ES-I3 (cell line): ENCODE data around the gene PRKAB2.
"Not testable (repeated sequence)": the region's sequence is repeated elsewhere in the genome, so short reads cannot be mapped to it uniquely, and the experiment has no call there.

Source experiments
- H3K36me3 ChIP-seq: 2 replicates; pipeline ENCODE4 v1.6.1; 2013; ENCODE audit warnings: mild to moderate bottlenecking, low read length, control low read depth, moderate library complexity; ENCODE audit not compliant: insufficient read depth
- H3K4me1 ChIP-seq: 2 replicates; pipeline ENCODE4 v1.6.1; 2013; ENCODE audit warnings: mild to moderate bottlenecking, control low read depth, low read length; ENCODE audit not compliant: insufficient read depth
- H3K9ac ChIP-seq: 2 replicates; pipeline ENCODE4 v1.6.1; 2013; ENCODE audit warnings: low read depth, mild to moderate bottlenecking, low read length, moderate library complexity
- H3K9me3 ChIP-seq: 2 replicates; pipeline ENCODE4 v1.6.1; 2013; ENCODE audit warnings: mild to moderate bottlenecking, low read length, moderate library complexity; ENCODE audit not compliant: control insufficient read depth, insufficient read depth

PRKAB2 gene

GRCh38 chr1:147109762-147110161 is 62.5 kb downstream of the PRKAB2 start:
- Histone ChIP-seq H3K9ac (no peak overlapping the region), H3K9me3 (no peaks in the 10 kb centered on the region; the same call in 1 of the 2 replicates), H3K36me3 (no peaks in the 10 kb centered on the region), H3K4me1 (peaks cover 4% of the 10 kb centered on the region; the same call in 1 of the 2 replicates)

GRCh38 chr1:147109041-147109440 is 63.2 kb downstream of the PRKAB2 start:
- Histone ChIP-seq H3K9ac (no peak overlapping the region), H3K4me1 (peaks cover 4% of the 10 kb centered on the region; the same call in 1 of the 2 replicates), H3K9me3 (no peaks in the 10 kb centered on the region; the same call in 1 of the 2 replicates), H3K36me3 (no peaks in the 10 kb centered on the region)

- H3K36me3 ChIP-seq, H3K4me1 ChIP-seq, H3K9me3 ChIP-seq, H3K9ac ChIP-seq: not testable (repeated sequence)
Measured at GRCh38 chr1:147106407-147106881, 65.8 kb downstream of the PRKAB2 start.

GRCh38 chr1:147105909-147106308 is 66.4 kb downstream of the PRKAB2 start:
- Histone ChIP-seq H3K4me1 (peaks cover 4% of the 10 kb centered on the region; the same call in 1 of the 2 replicates), H3K9ac (no peak overlapping the region), H3K9me3 (no peaks in the 10 kb centered on the region; the same call in 1 of the 2 replicates), H3K36me3 (no peaks in the 10 kb centered on the region)
